Measurements from ENCODE around the gene ZNF302.

DNA sequence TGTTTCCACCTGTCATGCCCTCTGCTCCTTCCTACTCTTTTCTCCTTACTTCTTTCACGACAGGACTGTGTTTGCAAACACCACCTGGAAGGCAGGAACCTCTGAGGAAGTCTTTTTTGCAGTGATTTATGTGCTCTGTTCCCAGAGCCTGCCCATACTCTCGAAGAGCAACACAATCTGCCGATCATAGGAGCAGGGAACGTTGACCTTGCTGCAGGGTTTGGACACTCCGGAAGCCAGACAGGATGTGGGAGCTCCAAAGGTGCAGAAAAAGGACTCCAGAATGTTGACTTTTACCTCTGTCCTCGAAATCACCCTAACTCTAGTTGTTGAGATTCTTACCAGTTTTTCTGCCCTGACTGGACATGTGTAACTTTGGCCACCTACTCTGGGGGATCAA lies 47.9 kb downstream of the ZNF302 start:
- no peak for TF ChIP-seq YY1 (IDR thresholded peaks at IDR 0.05)
- no peak for TF ChIP-seq GABPA (IDR thresholded peaks at IDR 0.05 in 1 of 2, conservative IDR thresholded peaks at IDR 0.05 in 1 of 2)
- TF ChIP-seq, protein P1, sequence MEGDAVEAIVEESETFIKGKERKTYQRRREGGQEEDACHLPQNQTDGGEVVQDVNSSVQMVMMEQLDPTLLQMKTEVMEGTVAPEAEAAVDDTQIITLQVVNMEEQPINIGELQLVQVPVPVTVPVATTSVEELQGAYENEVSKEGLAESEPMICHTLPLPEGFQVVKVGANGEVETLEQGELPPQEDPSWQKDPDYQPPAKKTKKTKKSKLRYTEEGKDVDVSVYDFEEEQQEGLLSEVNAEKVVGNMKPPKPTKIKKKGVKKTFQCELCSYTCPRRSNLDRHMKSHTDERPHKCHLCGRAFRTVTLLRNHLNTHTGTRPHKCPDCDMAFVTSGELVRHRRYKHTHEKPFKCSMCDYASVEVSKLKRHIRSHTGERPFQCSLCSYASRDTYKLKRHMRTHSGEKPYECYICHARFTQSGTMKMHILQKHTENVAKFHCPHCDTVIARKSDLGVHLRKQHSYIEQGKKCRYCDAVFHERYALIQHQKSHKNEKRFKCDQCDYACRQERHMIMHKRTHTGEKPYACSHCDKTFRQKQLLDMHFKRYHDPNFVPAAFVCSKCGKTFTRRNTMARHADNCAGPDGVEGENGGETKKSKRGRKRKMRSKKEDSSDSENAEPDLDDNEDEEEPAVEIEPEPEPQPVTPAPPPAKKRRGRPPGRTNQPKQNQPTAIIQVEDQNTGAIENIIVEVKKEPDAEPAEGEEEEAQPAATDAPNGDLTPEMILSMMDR (IDR thresholded peaks at IDR 0.05; ENCODE audit: low read depth, low read length, missing input control) = no peak
- TF ChIP-seq, protein P2, sequence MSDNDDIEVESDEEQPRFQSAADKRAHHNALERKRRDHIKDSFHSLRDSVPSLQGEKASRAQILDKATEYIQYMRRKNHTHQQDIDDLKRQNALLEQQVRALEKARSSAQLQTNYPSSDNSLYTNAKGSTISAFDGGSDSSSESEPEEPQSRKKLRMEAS (IDR thresholded peaks at IDR 0.05) = no peak
- TF ChIP-seq RAD21 (IDR thresholded peaks at IDR 0.05) = no peak
- TF ChIP-seq, protein P3, sequence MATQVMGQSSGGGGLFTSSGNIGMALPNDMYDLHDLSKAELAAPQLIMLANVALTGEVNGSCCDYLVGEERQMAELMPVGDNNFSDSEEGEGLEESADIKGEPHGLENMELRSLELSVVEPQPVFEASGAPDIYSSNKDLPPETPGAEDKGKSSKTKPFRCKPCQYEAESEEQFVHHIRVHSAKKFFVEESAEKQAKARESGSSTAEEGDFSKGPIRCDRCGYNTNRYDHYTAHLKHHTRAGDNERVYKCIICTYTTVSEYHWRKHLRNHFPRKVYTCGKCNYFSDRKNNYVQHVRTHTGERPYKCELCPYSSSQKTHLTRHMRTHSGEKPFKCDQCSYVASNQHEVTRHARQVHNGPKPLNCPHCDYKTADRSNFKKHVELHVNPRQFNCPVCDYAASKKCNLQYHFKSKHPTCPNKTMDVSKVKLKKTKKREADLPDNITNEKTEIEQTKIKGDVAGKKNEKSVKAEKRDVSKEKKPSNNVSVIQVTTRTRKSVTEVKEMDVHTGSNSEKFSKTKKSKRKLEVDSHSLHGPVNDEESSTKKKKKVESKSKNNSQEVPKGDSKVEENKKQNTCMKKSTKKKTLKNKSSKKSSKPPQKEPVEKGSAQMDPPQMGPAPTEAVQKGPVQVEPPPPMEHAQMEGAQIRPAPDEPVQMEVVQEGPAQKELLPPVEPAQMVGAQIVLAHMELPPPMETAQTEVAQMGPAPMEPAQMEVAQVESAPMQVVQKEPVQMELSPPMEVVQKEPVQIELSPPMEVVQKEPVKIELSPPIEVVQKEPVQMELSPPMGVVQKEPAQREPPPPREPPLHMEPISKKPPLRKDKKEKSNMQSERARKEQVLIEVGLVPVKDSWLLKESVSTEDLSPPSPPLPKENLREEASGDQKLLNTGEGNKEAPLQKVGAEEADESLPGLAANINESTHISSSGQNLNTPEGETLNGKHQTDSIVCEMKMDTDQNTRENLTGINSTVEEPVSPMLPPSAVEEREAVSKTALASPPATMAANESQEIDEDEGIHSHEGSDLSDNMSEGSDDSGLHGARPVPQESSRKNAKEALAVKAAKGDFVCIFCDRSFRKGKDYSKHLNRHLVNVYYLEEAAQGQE (IDR thresholded peaks at IDR 0.05) = no peak
- TF ChIP-seq JUND (IDR thresholded peaks at IDR 0.05) = no peak
